ENCODE results near the gene TRIM17.

- TF ChIP-seq CTCF (IDR thresholded peaks at IDR 0.05 in 4 of 5, conservative IDR thresholded peaks at IDR 0.05 in 1 of 5) (no peak), POLR2A (IDR thresholded peaks at IDR 0.05) (peak in 1 of 2 donors; percentile 8)
Measured at GRCh38 chr1:228374711-228375577, 41.7 kb downstream of the TRIM17 start.
